NCI-H2227 treated with DMSO at 0.1 percent for 48 hours (cell line): ENCODE results near the gene PRAMEF18.
"Not testable (repeated sequence)": the region's sequence is repeated elsewhere in the genome, so short reads cannot be mapped to it uniquely, and the experiment has no call there.

Experiments
- DNase-seq: peaks from one replicate; lab custom pipeline; 2025; lab: John Stamatoyannopoulos, UW

Gene PRAMEF18

DNA sequence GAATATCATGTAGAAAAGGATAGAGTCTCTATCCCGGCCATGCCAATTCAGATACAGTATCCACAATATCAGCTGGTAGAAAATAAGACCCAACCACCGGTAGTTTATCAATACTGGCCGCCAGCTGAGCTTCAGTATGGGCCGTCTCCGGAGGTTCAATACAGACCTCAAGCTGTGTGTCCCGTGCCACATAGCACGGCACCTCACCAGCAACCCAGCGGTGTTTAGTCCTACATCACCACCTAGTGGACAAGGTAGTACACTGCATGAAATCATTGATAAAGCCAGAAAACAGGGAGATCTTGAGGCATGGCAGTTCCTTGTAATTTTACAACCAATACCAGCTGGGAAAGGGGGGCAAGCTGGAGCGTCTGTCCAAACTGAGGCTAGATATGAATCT is 17.2 kb downstream of the PRAMEF18 start:
- not testable (repeated sequence) for DNase-seq

DNA sequence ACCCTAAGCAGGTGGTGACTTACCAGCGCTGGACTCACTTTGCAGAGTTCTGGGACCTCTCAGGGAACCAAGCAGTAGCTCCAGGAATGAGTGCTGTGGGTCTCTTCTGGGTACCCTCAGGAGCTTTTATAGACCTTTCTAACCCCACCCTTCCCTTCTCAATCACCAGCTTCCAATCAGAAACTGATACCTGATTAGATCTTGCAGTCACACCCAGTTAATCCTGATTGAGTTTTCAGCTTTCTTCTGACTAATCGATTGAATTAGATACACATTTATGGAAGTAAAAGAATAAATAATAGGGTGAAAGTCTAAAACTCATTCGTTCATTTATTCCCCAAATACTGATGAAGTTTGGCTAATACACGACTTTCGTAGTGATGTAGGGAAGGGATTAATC is 24.6 kb downstream of the PRAMEF18 start, which contains the start of gene PRAMEF13:
PRAMEF13 (minus strand) TSS at position 101 of the 400 bp plus-strand sequence. CDS start 1,820 bp downstream, outside the sequence.
- not testable (repeated sequence) for DNase-seq
